DLD1 (cell line): ENCODE data around the gene KHDC1L.
"Not testable (repeated sequence)": the region's sequence is repeated elsewhere in the genome, so short reads cannot be mapped to it uniquely, and the experiment has no call there.

Experiments used
- in situ Hi-C: cut with HindIII; loops from 2 replicates; pipeline ENCODE4 v1.10.0; 2017; ENCODE audit warnings: low sequenced_read_pairs

The KHDC1L gene

GRCh38 chr6:73225396-73225795, at the start of gene KHDC1L:
KHDC1L (minus strand) TSS chr6:73225496; CDS start chr6:73225408, 88 bp downstream.
- in situ Hi-C loops, result no loop called here

GRCh38 chr6:73269296-73269695, 44.0 kb upstream of the KHDC1L start:
- in situ Hi-C loops, result not testable (repeated sequence)

GRCh38 chr6:73268896-73269295, 43.6 kb upstream of the KHDC1L start:
- in situ Hi-C loops, result not testable (repeated sequence)

GRCh38 chr6:73264446-73264845, 39.1 kb upstream of the KHDC1L start:
- in situ Hi-C loops, result no loop called here

- in situ Hi-C loops, result no loop called here
Observed at GRCh38 chr6:73263570-73263909, 38.2 kb upstream of the KHDC1L start.

GRCh38 chr6:73262671-73263569, 37.6 kb upstream of the KHDC1L start, which contains the start of gene KHDC1:
KHDC1 (minus strand) TSS chr6:73263196; CDS start chr6:73242517, 20,679 bp downstream.
- in situ Hi-C loops, result no loop called here

- in situ Hi-C loops, result no loop called here
Observed at GRCh38 chr6:73258721-73259120, 33.4 kb upstream of the KHDC1L start.

- in situ Hi-C loops, result not testable (repeated sequence)
Observed at GRCh38 chr6:73254323-73254722, 29.0 kb upstream of the KHDC1L start.

GRCh38 chr6:73252703-73253102, 27.4 kb upstream of the KHDC1L start:
- in situ Hi-C loops, result no loop called here

- in situ Hi-C loops, result no loop called here
Observed at GRCh38 chr6:73250016-73250415, 24.7 kb upstream of the KHDC1L start.

- in situ Hi-C loops, result no loop called here
Observed at GRCh38 chr6:73248192-73248903, 23.1 kb upstream of the KHDC1L start.

GRCh38 chr6:73242001-73242400, 16.7 kb upstream of the KHDC1L start:
- in situ Hi-C loops, result no loop called here

GRCh38 chr6:73240730-73241129, 15.4 kb upstream of the KHDC1L start:
- in situ Hi-C loops, result no loop called here

- in situ Hi-C loops, result no loop called here
Observed at GRCh38 chr6:73236144-73236750, 11.0 kb upstream of the KHDC1L start.

GRCh38 chr6:73234733-73235132, 9.4 kb upstream of the KHDC1L start:
- in situ Hi-C loops, result no loop called here

- in situ Hi-C loops, result not testable (repeated sequence)
Observed at GRCh38 chr6:73233971-73234370, 8.7 kb upstream of the KHDC1L start.

GRCh38 chr6:73233048-73233447, 7.8 kb upstream of the KHDC1L start:
- in situ Hi-C loops, result no loop called here

GRCh38 chr6:73231986-73232391, 6.7 kb upstream of the KHDC1L start:
- in situ Hi-C loops, result no loop called here

- in situ Hi-C loops, result no loop called here
Observed at GRCh38 chr6:73227606-73228255, 2.4 kb upstream of the KHDC1L start.

GRCh38 chr6:73216859-73217258, 8.4 kb downstream of the KHDC1L start:
- in situ Hi-C loops, result no loop called here

GRCh38 chr6:73209117-73209516, 16.2 kb downstream of the KHDC1L start:
- in situ Hi-C loops, result no loop called here
